Measurements from ENCODE around the gene RBMS2.

GRCh38 chr12:56589783-56590182 is 68.2 kb downstream of the RBMS2 start:
- TF ChIP-seq CTCF (IDR thresholded peaks at IDR 0.05), result no peak
- no peak for TF ChIP-seq ZFX (IDR thresholded peaks at IDR 0.05; ENCODE audit: borderline replicate concordance)
